HepG2 (cell line): Measurements from ENCODE around the gene UGCG. TPM values are rescaled to one million over a fixed set of nuclear protein-coding genes. Genes with fewer than 3 reads are reported as not detected.

Experiments used
- ATAC-seq: fragments of 200-7000 bp; cut with Tn5 transposase; 3 replicates; pipeline ENCODE4 v1.9.1; 2020; ENCODE audit warnings: mild to moderate bottlenecking, moderate library complexity
- BruUV-seq: library from RNA; stranded (reverse); fragments of 400-500 nt; replicated peaks from 2 replicates; lab custom pipeline; 2021; lab: Mats Ljungman, UMichigan
- CTCF ChIA-PET: fragments of 300-600 bp; formaldehyde crosslinking; extraction: SDS; loops from one replicate; lab custom pipeline; 2021; ENCODE audit warnings: low total read pairs, inconsistent platforms, low intra/inter-chr PET ratio; lab: Yijun Ruan, JAX
- POLR2A ChIA-PET: fragments of 350-600 bp; sonication (Branson Sonifier 250); formaldehyde crosslinking; loops from one replicate; lab custom pipeline; 2020; ENCODE audit warnings: antibody characterized with exemption, inconsistent platforms; lab: Yijun Ruan, JAX
- DNase-seq: peaks from one replicate; pipeline ENCODE4 v3.0.0-alpha.2; 2015; ENCODE audit warnings: low spot score
- FAIRE-seq: peaks from 3 replicates; lab custom pipeline; 2011; peaks lifted over from hg19 to GRCh38; lab: Jason Lieb, UNC
- H2AFZ ChIP-seq: one replicate; pipeline ENCODE4 v1.6.1; 2011; ENCODE audit warnings: low read length, inconsistent platforms
- H3K27ac ChIP-seq: fragments of 300-600 bp; 3 replicates; pipeline ENCODE4 v1.8.0; 2011; ENCODE audit warnings: mixed run types, mild to moderate bottlenecking, mixed read lengths, low read length, inconsistent platforms; ENCODE audit not compliant: insufficient read depth; ENCODE audit errors: extremely low read length
- H3K27me3 ChIP-seq, 2 experiments: fragments of 200-600 bp in 1 of 2; 2 replicates in 1 of 2; 3 replicates in 1 of 2; pipeline versions ENCODE4 v1.6.0 to v1.8.0; 2011; ENCODE audit warnings: low read length in 2 of 2, mild to moderate bottlenecking in 2 of 2, moderate library complexity in 2 of 2, inconsistent platforms in 1 of 2; ENCODE audit not compliant: insufficient read depth in 2 of 2, control insufficient read depth in 1 of 2
- H3K36me3 ChIP-seq, 2 experiments: fragments of 200-600 bp in 1 of 2; replicated peaks in 1 of 2; 2 replicates in 1 of 2; 3 replicates in 1 of 2; pipeline versions ENCODE4 v1.5.1 to v1.8.0; 2011; ENCODE audit warnings: low read length in 2 of 2, inconsistent platforms in 1 of 2; ENCODE audit not compliant: insufficient read depth in 2 of 2, control insufficient read depth in 1 of 2
- H3K4me1 ChIP-seq: 2 replicates; pipeline ENCODE4 v1.5.1; 2012; ENCODE audit warnings: low read length, inconsistent platforms; ENCODE audit not compliant: insufficient read depth
- H3K4me2 ChIP-seq: 2 replicates; pipeline ENCODE4 v1.6.0; 2011; ENCODE audit warnings: low read depth, low read length, inconsistent platforms
- H3K4me3 ChIP-seq, 3 experiments: fragments of 200-600 bp in 1 of 3; sonication (generic), shearing (Covaris generic) in 1 of 3; replicated peaks in 1 of 3; 2 replicates each; pipeline ENCODE4 v1.5.1; 2011 to 2016; ENCODE audit warnings: low read length in 3 of 3, inconsistent platforms in 2 of 3, low read depth in 2 of 3, mild to moderate bottlenecking in 2 of 3, control low read depth in 1 of 3, mixed read lengths in 1 of 3; ENCODE audit not compliant: insufficient read depth in 1 of 3
- H3K79me2 ChIP-seq: one replicate; pipeline ENCODE4 v1.6.1; 2011; ENCODE audit warnings: low read length, inconsistent platforms; ENCODE audit not compliant: insufficient read depth
- H3K9ac ChIP-seq: 2 replicates; pipeline ENCODE4 v1.6.0; 2011; ENCODE audit warnings: mild to moderate bottlenecking, low read depth, low read length, inconsistent platforms; ENCODE audit not compliant: insufficient read depth
- H3K9me3 ChIP-seq: 2 replicates; pipeline ENCODE4 v1.5.1; 2012; ENCODE audit warnings: mild to moderate bottlenecking, low read length
- H4K20me1 ChIP-seq: 2 replicates; pipeline ENCODE4 v1.6.0; 2011; ENCODE audit warnings: inconsistent platforms, mild to moderate bottlenecking, low read length, moderate library complexity; ENCODE audit not compliant: insufficient read depth
- ZFP62 ChIP-seq: sonication (generic); formaldehyde crosslinking; IDR thresholded peaks from 2 replicates; pipeline ENCODE4 v1.4.0; 2020; ENCODE audit warnings: missing genetic modification reagents
- ZNF235 ChIP-seq: sonication (generic); formaldehyde crosslinking; IDR thresholded peaks from 2 replicates; pipeline ENCODE4 v1.8.1; 2023; ENCODE audit warnings: mild to moderate bottlenecking, missing genetic modification reagents, borderline replicate concordance
- ZNF569 ChIP-seq: sonication (generic); formaldehyde crosslinking; IDR thresholded peaks from 2 replicates; pipeline ENCODE4 v1.5.0; 2020; ENCODE audit warnings: mild to moderate bottlenecking, missing genetic modification reagents, moderate library complexity, borderline replicate concordance
- ZNF607 ChIP-seq: sonication (generic); formaldehyde crosslinking; IDR thresholded peaks from 2 replicates; pipeline ENCODE4 v1.5.1; 2020; ENCODE audit warnings: missing genetic modification reagents, mild to moderate bottlenecking, borderline replicate concordance
- ZNF792 ChIP-seq: IDR thresholded peaks from 2 replicates; pipeline ENCODE4 v1.6.1; 2016
- WGBS: methylation state at CpG from one replicate; pipeline ENCODE4 v1.1.6; 2017; ENCODE audit warnings: low lambda C conversion rate; 5-methylcytosine and 5-hydroxymethylcytosine counted together
- in situ Hi-C: cut with HindIII; loops from 2 replicates; pipeline ENCODE4 v1.10.0; 2017; ENCODE audit warnings: low pct_unique_long_range_greater_than_20kb; ENCODE audit not compliant: extremely low pct_ligation_motif_present
- intact Hi-C: fragments of 100-400 bp; cut with micrococcal nuclease; formaldehyde crosslinking; loops from one replicate; pipeline ENCODE4 v1.10.0; 2022; ENCODE audit not compliant: unreplicated experiment
- polyA plus RNA-seq, 8 experiments: library from polyadenylated mRNA; depleted of rRNA in 3 of 8; stranded (reverse) in 7 of 8; unstranded in 1 of 8; fragments of >200 nt; fragmentation: Illumina TruSeq in 4 of 8; extraction: Trizol in 4 of 8; gene quantifications; 2 replicates each; pipeline versions ENCODE4 v1.2.1 to v1.2.3, GENCODE V29; 2011 to 2016; ENCODE audit warnings: low read depth in 4 of 8, missing spikeins in 1 of 8, mixed read lengths in 1 of 8; ENCODE audit not compliant: insufficient read depth in 1 of 8
- total RNA-seq, 5 experiments: library from RNA; depleted of rRNA; stranded (reverse); fragments of >200 nt; fragmentation: Illumina TruSeq; extraction: Trizol; gene quantifications; 2 replicates each; pipeline ENCODE4 v1.2.3, GENCODE V29; 2016; ENCODE audit warnings: low read depth in 1 of 5

The UGCG gene
- total and polyA plus RNA-seq, 2 of the 13 experiments (the other 11 are each of a cell fraction or from before 2014, with no cell fraction given), result 10.5 to 13.9 TPM

DNA sequence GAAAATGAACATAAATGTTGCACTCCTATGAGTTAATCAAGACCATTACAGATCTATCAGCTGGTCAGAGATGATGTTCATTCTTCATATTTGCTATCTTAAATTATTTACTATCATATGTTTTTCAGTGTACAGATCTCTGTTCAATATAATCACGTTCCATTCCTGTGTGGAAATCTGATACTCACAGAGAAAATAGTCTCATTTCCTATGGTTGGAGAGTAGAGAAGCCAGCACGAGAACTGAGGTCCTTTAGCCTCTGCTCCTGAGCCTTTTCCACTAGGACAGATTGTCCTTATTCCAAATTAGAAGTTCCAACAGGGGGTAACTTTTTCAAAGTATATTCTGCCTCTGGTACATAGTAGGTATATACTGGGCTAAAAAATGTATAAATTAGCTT lies 29.2 kb downstream of the UGCG start:
- no peak for FAIRE-seq
- ATAC-seq, result no peak
- POLR2A ChIA-PET, result no interaction called here

DNA sequence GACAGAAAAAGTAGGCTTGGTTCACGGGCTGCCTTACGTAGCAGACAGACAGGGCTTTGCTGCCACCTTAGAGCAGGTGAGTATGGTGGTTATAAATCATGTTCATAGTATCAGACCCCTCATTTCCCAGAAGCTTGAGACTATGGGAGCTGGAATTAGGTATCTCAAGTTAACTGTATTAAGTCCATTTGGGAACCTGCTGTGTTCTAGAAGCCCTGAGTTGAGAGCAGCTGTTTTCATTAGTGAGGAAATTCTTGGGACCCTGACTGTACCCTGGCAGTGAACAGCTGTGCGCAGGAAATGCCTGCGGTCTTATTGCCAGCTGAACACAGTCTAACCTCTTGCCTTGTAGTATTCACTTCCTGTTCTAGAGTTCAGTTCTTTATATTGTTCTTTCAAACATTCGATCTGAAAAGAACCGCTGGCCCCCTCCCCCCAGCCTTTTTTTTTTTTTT lies 29.8 kb downstream of the UGCG start:
- ChIA-PET CTCF (no interaction called here), POLR2A (no interaction called here)
- WGBS, result 94% methylated on average over 6 of the region's 6 CpGs
- Histone ChIP-seq H2AFZ (no peak overlapping the region), H3K79me2 (no peaks in the 10 kb centered on the region), H3K27me3 (no peaks in the 10 kb centered on the region), H4K20me1 (no peaks in the 10 kb centered on the region), H3K4me1 (peaks cover 6% of the 10 kb centered on the region; the same call in 1 of the 2 replicates), H3K4me2 (no peak overlapping the region)
- intact Hi-C loops (no loop called here), in situ Hi-C loops (no loop called here)
- FAIRE-seq, result no peak
- BruUV-seq, result no TSS peak
- TF ChIP-seq ZNF569 (CRISPR knock-in tag), result no peak
- TF ChIP-seq ZNF235 (CRISPR knock-in tag), result no peak
- no peak for TF ChIP-seq ZNF792 (CRISPR knock-in tag)
- TF ChIP-seq ZNF607, result no peak
- TF ChIP-seq, all 625 proteins: peak for 0
- no peaks in the 10 kb centered on the region for H3K9me3 ChIP-seq
- DNase-seq (no peak), ATAC-seq (no peak)
- H3K9ac ChIP-seq, result no peak overlapping the region
- H3K27ac ChIP-seq, result no peak overlapping the region
- H3K4me3 ChIP-seq, result no peak overlapping the region
- H3K36me3 ChIP-seq, result peaks cover 2 to 6% of the 10 kb centered on the region in 2 experiments; a peak in 3 of 5 replicates

More for the DNA sequence above, 29.2 kb downstream of the UGCG start:
- no peak for DNase-seq
- WGBS, result 93% methylated on average over 2 of the region's 2 CpGs
- Histone ChIP-seq H4K20me1 (no peaks in the 10 kb centered on the region), H3K9me3 (no peaks in the 10 kb centered on the region), H3K4me3 (no peak overlapping the region), H2AFZ (no peak overlapping the region), H3K27me3 (no peaks in the 10 kb centered on the region), H3K79me2 (no peaks in the 10 kb centered on the region), H3K36me3 (peaks cover 2 to 3% of the 10 kb centered on the region in 2 experiments; a peak in 3 of 5 replicates), H3K4me2 (no peak overlapping the region), H3K9ac (no peak overlapping the region), H3K4me1 (peaks cover 6% of the 10 kb centered on the region; the same call in 1 of the 2 replicates), H3K27ac (no peak overlapping the region)
- TF ChIP-seq ZFP62 (CRISPR knock-in tag), result no peak
- intact Hi-C loops (no loop called here), in situ Hi-C loops (no loop called here)
- no TSS peak for BruUV-seq
- CTCF ChIA-PET, result no interaction called here
